ENCODE results near the gene USP33.

USP33 gene

GRCh38 chr1:77673030-77673429 is 86.6 kb downstream of the USP33 start:
- no peak overlapping the region for H3K4me3 ChIP-seq (replicated peaks; ENCODE audit: low read depth, low read length)
- TF ChIP-seq CTCF (IDR thresholded peaks at IDR 0.05; ENCODE audit: low read length, missing control alignments), result no peak
- DNase-seq (ENCODE audit: low read depth), result no peak

GRCh38 chr1:77672374-77672773 is 87.3 kb downstream of the USP33 start:
- DNase-seq (ENCODE audit: low read depth), result no peak
- no peak overlapping the region for H3K4me3 ChIP-seq (replicated peaks; ENCODE audit: low read depth, low read length)
- TF ChIP-seq CTCF (IDR thresholded peaks at IDR 0.05; ENCODE audit: low read length, missing control alignments), result no peak

- H3K4me3 ChIP-seq (replicated peaks; ENCODE audit: low read depth, low read length), result no peak overlapping the region
- peak; percentile 39 for DNase-seq (ENCODE audit: low read depth)
- TF ChIP-seq CTCF (IDR thresholded peaks at IDR 0.05; ENCODE audit: low read length, missing control alignments), result no peak
Observed at GRCh38 chr1:77671836-77672235, 87.8 kb downstream of the USP33 start.

GRCh38 chr1:77670330-77670729 is 89.3 kb downstream of the USP33 start:
- no peak for TF ChIP-seq CTCF (IDR thresholded peaks at IDR 0.05; ENCODE audit: low read length, missing control alignments)
- no peak for DNase-seq (ENCODE audit: low read depth)
- no peak overlapping the region for H3K4me3 ChIP-seq (replicated peaks; ENCODE audit: low read depth, low read length)

GRCh38 chr1:77668924-77669449 is 90.7 kb downstream of the USP33 start:
- no peak for DNase-seq (ENCODE audit: low read depth)
- TF ChIP-seq CTCF (IDR thresholded peaks at IDR 0.05; ENCODE audit: low read length, missing control alignments), result no peak
- H3K4me3 ChIP-seq (replicated peaks; ENCODE audit: low read depth, low read length), result no peak overlapping the region

GRCh38 chr1:77664939-77665516 is 94.6 kb downstream of the USP33 start:
- no peak for DNase-seq (ENCODE audit: low read depth)
- no peak for TF ChIP-seq CTCF (IDR thresholded peaks at IDR 0.05; ENCODE audit: low read length, missing control alignments)
- H3K4me3 ChIP-seq (replicated peaks; ENCODE audit: low read depth, low read length), result no peak overlapping the region

- H3K4me3 ChIP-seq (replicated peaks; ENCODE audit: low read depth, low read length), result no peak overlapping the region
- no peak for TF ChIP-seq CTCF (IDR thresholded peaks at IDR 0.05; ENCODE audit: low read length, missing control alignments)
- no peak for DNase-seq (ENCODE audit: low read depth)
Observed at GRCh38 chr1:77661696-77662095, 98.0 kb downstream of the USP33 start.
